Spleen (tissue), 7 donors: ENCODE data around the gene KANK4.

ENCODE experiments used
- POLR2A ChIP-seq, 3 donors: fragments of 450-650 bp; IDR thresholded peaks; one replicate each; pipeline ENCODE4 v1.5.1; 2017; ENCODE audit warnings: antibody characterized with exemption in 3 of 3, mild to moderate bottlenecking in 1 of 3
- TF ChIP-seq, protein P1 (sequence below), 11 experiments: fragments of 200-600 bp in 7 of 11; fragments of 450-650 bp in 4 of 11; sonication (generic) in 4 of 11; IDR thresholded peaks in 8 of 11; conservative IDR thresholded peaks in 3 of 11; 1 replicate in 7 of 11; 2 replicates in 4 of 11; pipeline versions ENCODE4 v1.4.0 to v1.8.0; 2016 to 2021; ENCODE audit warnings: antibody characterized with exemption in 11 of 11, inconsistent platforms in 4 of 11, mild to moderate bottlenecking in 1 of 11
- donor health status: DM: no; HTN: no; CAD: no; lungs with moderate emphysema.
- donor health status: DM: no; HTN: no; CAD: no.
- donor health status: DM: no; HTN: no; CAD: no.

- no peak for TF ChIP-seq POLR2A (IDR thresholded peaks at IDR 0.05)
- TF ChIP-seq, protein P1, sequence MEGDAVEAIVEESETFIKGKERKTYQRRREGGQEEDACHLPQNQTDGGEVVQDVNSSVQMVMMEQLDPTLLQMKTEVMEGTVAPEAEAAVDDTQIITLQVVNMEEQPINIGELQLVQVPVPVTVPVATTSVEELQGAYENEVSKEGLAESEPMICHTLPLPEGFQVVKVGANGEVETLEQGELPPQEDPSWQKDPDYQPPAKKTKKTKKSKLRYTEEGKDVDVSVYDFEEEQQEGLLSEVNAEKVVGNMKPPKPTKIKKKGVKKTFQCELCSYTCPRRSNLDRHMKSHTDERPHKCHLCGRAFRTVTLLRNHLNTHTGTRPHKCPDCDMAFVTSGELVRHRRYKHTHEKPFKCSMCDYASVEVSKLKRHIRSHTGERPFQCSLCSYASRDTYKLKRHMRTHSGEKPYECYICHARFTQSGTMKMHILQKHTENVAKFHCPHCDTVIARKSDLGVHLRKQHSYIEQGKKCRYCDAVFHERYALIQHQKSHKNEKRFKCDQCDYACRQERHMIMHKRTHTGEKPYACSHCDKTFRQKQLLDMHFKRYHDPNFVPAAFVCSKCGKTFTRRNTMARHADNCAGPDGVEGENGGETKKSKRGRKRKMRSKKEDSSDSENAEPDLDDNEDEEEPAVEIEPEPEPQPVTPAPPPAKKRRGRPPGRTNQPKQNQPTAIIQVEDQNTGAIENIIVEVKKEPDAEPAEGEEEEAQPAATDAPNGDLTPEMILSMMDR (IDR thresholded peaks at IDR 0.05 in 8 of 11, conservative IDR thresholded peaks at IDR 0.05 in 3 of 11), result no peak
Observed at GRCh38 chr1:62307895-62308492, 11.2 kb downstream of the KANK4 start.
